ENCODE results near the gene RASSF5. TPM values are rescaled to one million over a fixed set of nuclear protein-coding genes. Genes with fewer than 3 reads are reported as not detected.

Gene RASSF5
- total RNA-seq, 1 experiment from 2014 or later, result 27.2 TPM

DNA sequence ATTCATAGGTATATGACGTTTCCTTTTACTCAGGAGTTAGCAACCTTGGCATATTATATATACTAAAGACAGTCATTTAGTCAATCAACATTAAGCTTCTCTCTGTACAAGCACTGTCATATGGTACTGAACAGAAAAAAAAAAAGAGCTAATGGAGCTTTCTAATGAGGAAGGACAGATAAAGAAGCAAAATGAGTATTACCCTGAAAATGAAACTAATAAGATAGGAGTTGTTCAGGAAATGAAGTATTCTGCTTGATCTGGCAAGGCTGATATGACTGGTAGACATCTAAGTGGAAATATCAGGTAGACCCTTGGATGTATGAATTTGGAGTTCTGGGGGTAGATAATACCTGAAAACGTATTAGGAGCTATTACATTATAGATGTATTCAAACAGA is 41.4 kb upstream of the RASSF5 start:
- peak overlapping the region; percentile 98 for H3K27ac ChIP-seq (ENCODE audit: low read length)

DNA sequence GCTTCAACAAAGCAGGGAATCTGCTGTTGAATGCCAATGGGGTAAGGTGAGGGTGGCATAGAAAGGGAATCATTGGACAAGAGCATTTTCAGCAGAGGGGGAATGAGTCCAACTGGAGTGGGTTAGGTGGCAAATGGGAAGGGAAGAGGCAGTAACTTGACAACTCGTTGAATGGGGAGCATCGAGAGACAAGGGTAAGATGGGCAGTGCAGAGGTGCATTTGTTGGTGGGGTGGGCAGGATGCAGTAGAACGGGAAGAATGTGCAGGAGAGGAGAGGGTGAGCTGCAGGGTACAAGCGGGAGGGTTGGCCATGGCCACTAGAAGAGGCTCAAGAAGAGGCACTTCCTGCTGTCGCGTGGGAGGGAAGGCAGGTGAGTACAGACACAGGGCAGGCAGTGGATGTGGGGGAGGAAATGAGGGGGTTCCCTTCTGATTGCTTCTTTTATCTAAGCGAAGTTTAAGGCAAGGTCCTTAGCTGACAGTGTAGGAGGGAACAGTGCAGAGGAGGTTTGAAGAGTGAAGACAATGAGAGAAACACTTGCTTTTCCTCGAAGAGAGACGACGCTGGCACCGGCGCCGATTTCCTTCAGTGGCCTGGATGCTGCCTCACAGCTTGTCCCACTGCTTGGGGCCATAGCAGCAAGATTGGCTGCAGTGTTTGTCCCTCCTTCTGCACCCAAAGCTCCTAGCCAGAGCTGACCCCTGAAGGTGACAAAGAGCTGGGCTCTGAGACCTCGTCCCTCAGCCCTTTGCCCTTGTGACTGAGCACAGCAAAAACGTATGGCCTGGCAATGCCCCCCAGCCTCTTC is 40.3 kb upstream of the RASSF5 start:
- Histone ChIP-seq H2AFZ (ENCODE audit: low read length) (no peak overlapping the region), H3K79me2 (ENCODE audit: low read length) (peaks cover 24% of the 10 kb centered on the region), H3K27me3 (ENCODE audit: low read length) (no peaks in the 10 kb centered on the region), H3K36me3 (ENCODE audit: insufficient read depth, low read length) (peaks cover 17% of the 10 kb centered on the region; the same call in 1 of the 2 replicates), H3K27ac (ENCODE audit: low read length) (peak overlapping the region; percentile 98), H3K4me3 (ENCODE audit: low read length) (peak overlapping the region; percentile 63), H3K9me2 (replicated peaks; ENCODE audit: insufficient read depth, low read length) (no peaks in the 10 kb centered on the region), H3K9me3 (ENCODE audit: low read length) (no peaks in the 10 kb centered on the region), H4K20me1 (ENCODE audit: insufficient read depth, low read depth, low read length) (no peaks in the 10 kb centered on the region), H3K4me1 (ENCODE audit: low read length) (peaks cover 83% of the 10 kb centered on the region), H3K4me2 (ENCODE audit: low read depth, low read length, poor library complexity, severe bottlenecking) (peak overlapping the region; percentile 81), H3K9ac (ENCODE audit: low read length) (peak overlapping the region; percentile 98)
- peak; percentile 54 for DNase-seq

More for the DNA sequence above, 41.4 kb upstream of the RASSF5 start:
- Histone ChIP-seq H3K9me2 (replicated peaks; ENCODE audit: insufficient read depth, low read length) (no peaks in the 10 kb centered on the region), H3K4me2 (ENCODE audit: low read depth, low read length, poor library complexity, severe bottlenecking) (peak overlapping the region; percentile 81), H4K20me1 (ENCODE audit: insufficient read depth, low read depth, low read length) (no peaks in the 10 kb centered on the region), H3K4me1 (ENCODE audit: low read length) (peaks cover 74% of the 10 kb centered on the region), H3K36me3 (ENCODE audit: insufficient read depth, low read length) (peaks cover 19% of the 10 kb centered on the region; the same call in 1 of the 2 replicates), H3K9ac (ENCODE audit: low read length) (no peak overlapping the region), H3K4me3 (ENCODE audit: low read length) (0 out of 2 replicates have a peak overlapping the region, but pooled peaks have one; percentile 11), H3K9me3 (ENCODE audit: low read length) (no peaks in the 10 kb centered on the region), H2AFZ (ENCODE audit: low read length) (no peak overlapping the region), H3K27me3 (ENCODE audit: low read length) (no peaks in the 10 kb centered on the region), H3K79me2 (ENCODE audit: low read length) (peaks cover 13% of the 10 kb centered on the region)
- no peak for DNase-seq

DNA sequence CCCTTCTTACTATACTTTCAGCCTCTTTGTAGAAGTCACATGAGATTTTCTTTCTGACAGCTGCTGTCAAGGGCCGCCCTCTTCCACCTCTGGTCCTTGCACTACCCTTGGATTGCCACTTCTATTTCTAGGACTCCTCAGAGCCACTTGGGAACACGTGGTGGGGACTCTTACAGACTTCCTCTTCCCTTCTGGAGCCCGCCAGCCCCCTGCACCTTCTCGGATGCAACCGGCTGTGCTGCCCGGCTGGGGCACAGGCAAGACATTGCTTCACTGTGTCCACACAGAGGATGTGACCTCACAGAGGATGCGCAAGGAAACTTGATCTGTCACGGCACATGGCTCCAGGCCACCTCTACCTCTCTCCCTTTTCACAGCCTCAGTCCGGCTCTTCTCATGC is 39.4 kb upstream of the RASSF5 start:
- Histone ChIP-seq H3K79me2 (ENCODE audit: low read length) (peaks cover 33% of the 10 kb centered on the region), H2AFZ (ENCODE audit: low read length) (peak overlapping the region; percentile 61; the same call in 1 of the 2 replicates), H3K4me2 (ENCODE audit: low read depth, low read length, poor library complexity, severe bottlenecking) (peak overlapping the region; percentile 81), H4K20me1 (ENCODE audit: insufficient read depth, low read depth, low read length) (no peaks in the 10 kb centered on the region), H3K27ac (ENCODE audit: low read length) (peak overlapping the region; percentile 98), H3K4me3 (ENCODE audit: low read length) (peak overlapping the region; percentile 63), H3K9ac (ENCODE audit: low read length) (peak overlapping the region; percentile 98), H3K27me3 (ENCODE audit: low read length) (no peaks in the 10 kb centered on the region), H3K9me3 (ENCODE audit: low read length) (no peaks in the 10 kb centered on the region), H3K4me1 (ENCODE audit: low read length) (peaks cover 84% of the 10 kb centered on the region), H3K9me2 (replicated peaks; ENCODE audit: insufficient read depth, low read length) (no peaks in the 10 kb centered on the region), H3K36me3 (ENCODE audit: insufficient read depth, low read length) (peaks cover 9% of the 10 kb centered on the region; the same call in 1 of the 2 replicates)
- peak; percentile 95 for DNase-seq

DNA sequence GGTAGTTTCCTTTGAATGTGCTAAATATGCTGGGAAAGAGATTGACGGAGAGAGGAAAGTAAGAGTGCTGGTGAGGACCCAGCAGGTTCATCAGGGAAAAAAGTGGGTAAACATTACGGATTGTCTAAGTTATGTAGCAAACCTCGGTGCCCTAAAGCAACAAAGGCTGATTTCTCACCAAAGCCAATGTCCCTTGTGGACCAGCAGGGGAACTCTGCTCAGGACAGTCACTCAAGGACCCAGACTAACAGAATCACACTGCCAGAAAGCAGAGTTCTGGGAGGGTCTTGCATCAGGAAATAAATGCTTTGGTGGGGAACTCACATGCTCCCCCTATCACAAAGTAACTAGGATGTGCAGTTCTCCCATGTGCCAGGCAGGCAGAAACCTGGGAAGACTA is 38.8 kb upstream of the RASSF5 start:
- Histone ChIP-seq H3K9ac (ENCODE audit: low read length) (peak overlapping the region; percentile 98), H4K20me1 (ENCODE audit: insufficient read depth, low read depth, low read length) (no peaks in the 10 kb centered on the region), H3K4me1 (ENCODE audit: low read length) (peaks cover 88% of the 10 kb centered on the region), H3K9me2 (replicated peaks; ENCODE audit: insufficient read depth, low read length) (no peaks in the 10 kb centered on the region), H2AFZ (ENCODE audit: low read length) (peak overlapping the region; percentile 61; the same call in 1 of the 2 replicates), H3K4me2 (ENCODE audit: low read depth, low read length, poor library complexity, severe bottlenecking) (peak overlapping the region; percentile 81), H3K27ac (ENCODE audit: low read length) (peak overlapping the region; percentile 98), H3K79me2 (ENCODE audit: low read length) (peaks cover 34% of the 10 kb centered on the region), H3K4me3 (ENCODE audit: low read length) (peak overlapping the region; percentile 63), H3K36me3 (ENCODE audit: insufficient read depth, low read length) (peaks cover 6% of the 10 kb centered on the region; the same call in 1 of the 2 replicates), H3K27me3 (ENCODE audit: low read length) (no peaks in the 10 kb centered on the region), H3K9me3 (ENCODE audit: low read length) (no peaks in the 10 kb centered on the region)
- peak; percentile 66 for DNase-seq

DNA sequence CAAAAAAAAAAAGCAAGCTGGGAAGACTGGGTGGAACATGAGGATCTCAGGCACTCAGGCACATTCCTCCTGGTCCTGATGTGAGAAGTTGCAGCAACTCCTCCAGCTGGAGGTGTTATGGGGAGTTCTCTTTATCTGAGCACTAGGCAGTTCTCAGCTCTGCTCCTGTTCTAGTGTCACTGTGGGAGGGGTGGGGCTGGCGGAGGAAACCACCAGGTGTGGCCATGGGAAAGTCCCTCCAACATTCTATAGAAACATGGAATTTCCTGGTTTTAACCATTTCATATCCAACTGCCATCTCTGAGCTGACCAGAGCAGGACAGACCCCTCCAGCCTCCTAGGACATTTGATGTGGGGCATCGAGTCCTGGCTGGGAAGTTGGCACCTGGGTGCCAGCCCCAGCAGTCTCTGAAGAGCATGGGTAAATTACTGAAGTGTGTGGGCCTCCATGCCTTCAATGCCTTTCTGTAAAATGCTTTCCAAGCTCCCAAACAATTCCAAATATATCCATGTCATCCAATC is 37.9 kb upstream of the RASSF5 start:
- no peaks in the 10 kb centered on the region for H3K9me2 ChIP-seq (replicated peaks; ENCODE audit: insufficient read depth, low read length)
- H4K20me1 ChIP-seq (ENCODE audit: insufficient read depth, low read depth, low read length), result no peaks in the 10 kb centered on the region
- peaks cover 8% of the 10 kb centered on the region for H3K36me3 ChIP-seq (ENCODE audit: insufficient read depth, low read length)
- no peaks in the 10 kb centered on the region for H3K27me3 ChIP-seq (ENCODE audit: low read length)
- no peak overlapping the region for H2AFZ ChIP-seq (ENCODE audit: low read length)
- peaks cover 34% of the 10 kb centered on the region for H3K79me2 ChIP-seq (ENCODE audit: low read length)
- peak overlapping the region; percentile 98 for H3K9ac ChIP-seq (ENCODE audit: low read length)
- peak overlapping the region; percentile 94 for H3K4me3 ChIP-seq (ENCODE audit: low read length)
- DNase-seq, result peak; percentile 59
- peaks cover 82% of the 10 kb centered on the region for H3K4me1 ChIP-seq (ENCODE audit: low read length)
- H3K9me3 ChIP-seq (ENCODE audit: low read length), result no peaks in the 10 kb centered on the region
- H3K27ac ChIP-seq (ENCODE audit: low read length), result peak overlapping the region; percentile 98
- H3K4me2 ChIP-seq (ENCODE audit: low read depth, low read length, poor library complexity, severe bottlenecking), result peak overlapping the region; percentile 81

DNA sequence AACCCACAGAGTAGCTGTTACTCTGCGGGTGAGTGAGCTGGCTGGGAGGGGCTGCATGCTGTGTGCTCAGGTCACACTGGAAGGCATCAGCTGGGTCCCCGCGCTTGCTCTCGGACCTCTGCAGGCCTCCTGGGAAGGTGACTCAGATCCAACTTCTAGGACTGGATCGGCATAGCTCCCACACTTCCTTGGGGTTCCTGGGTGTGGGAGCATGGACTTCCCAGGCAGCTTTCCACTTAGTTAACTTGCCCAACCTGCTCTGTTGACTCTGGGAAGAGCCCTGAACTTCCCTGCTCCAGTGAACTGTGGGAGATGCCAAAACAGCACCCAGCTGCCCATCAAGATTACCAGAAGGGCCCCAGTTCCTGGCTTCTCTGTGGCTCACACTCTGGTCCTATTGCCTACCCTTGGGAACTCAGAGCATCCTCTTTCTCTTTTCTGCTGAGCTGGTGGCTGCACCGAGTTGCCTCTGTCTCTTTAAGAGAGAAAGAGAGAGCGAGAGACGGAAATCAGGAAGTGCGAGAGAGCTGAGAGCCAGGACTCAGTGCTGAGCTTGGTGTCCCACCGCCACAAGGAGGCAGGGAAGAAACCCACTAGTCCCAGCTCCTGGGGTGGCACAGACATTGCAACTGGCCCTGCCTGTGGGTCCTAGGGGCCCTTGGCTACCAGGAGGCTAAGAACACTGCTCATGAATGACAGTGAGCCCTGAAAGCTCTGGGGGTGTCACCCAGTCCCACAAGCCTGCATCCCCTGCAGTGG is 37.2 kb upstream of the RASSF5 start, which contains the start of gene IKBKE:
IKBKE (plus strand) TSS at position 544 of the 759 bp plus-strand sequence. CDS start 2,752 bp downstream, outside the sequence.
- H3K27ac ChIP-seq (ENCODE audit: low read length), result peak within 1 kb of the TSS; percentile 98
- H3K27me3 ChIP-seq (ENCODE audit: low read length), result no peaks in the 10 kb centered on the region
- peaks cover 76% of the 10 kb centered on the region for H3K4me1 ChIP-seq (ENCODE audit: low read length)
- H3K4me2 ChIP-seq (ENCODE audit: low read depth, low read length, poor library complexity, severe bottlenecking), result peak within 1 kb of the TSS; percentile 81
- no peaks in the 10 kb centered on the region for H3K9me2 ChIP-seq (replicated peaks; ENCODE audit: insufficient read depth, low read length)
- H3K79me2 ChIP-seq (ENCODE audit: low read length), result peaks cover 34% of the 10 kb centered on the region
- peak within 1 kb of the TSS; percentile 94 for H3K4me3 ChIP-seq (ENCODE audit: low read length)
- peaks cover 9% of the 10 kb centered on the region for H3K36me3 ChIP-seq (ENCODE audit: insufficient read depth, low read length)
- no peaks in the 10 kb centered on the region for H4K20me1 ChIP-seq (ENCODE audit: insufficient read depth, low read depth, low read length)
- no peaks in the 10 kb centered on the region for H3K9me3 ChIP-seq (ENCODE audit: low read length)
- peak within 1 kb of the TSS; percentile 98 for H3K9ac ChIP-seq (ENCODE audit: low read length)
- H2AFZ ChIP-seq (ENCODE audit: low read length), result peak within 1 kb of the TSS; percentile 2; the same call in 1 of the 2 replicates
- peak; percentile 92 for DNase-seq

DNA sequence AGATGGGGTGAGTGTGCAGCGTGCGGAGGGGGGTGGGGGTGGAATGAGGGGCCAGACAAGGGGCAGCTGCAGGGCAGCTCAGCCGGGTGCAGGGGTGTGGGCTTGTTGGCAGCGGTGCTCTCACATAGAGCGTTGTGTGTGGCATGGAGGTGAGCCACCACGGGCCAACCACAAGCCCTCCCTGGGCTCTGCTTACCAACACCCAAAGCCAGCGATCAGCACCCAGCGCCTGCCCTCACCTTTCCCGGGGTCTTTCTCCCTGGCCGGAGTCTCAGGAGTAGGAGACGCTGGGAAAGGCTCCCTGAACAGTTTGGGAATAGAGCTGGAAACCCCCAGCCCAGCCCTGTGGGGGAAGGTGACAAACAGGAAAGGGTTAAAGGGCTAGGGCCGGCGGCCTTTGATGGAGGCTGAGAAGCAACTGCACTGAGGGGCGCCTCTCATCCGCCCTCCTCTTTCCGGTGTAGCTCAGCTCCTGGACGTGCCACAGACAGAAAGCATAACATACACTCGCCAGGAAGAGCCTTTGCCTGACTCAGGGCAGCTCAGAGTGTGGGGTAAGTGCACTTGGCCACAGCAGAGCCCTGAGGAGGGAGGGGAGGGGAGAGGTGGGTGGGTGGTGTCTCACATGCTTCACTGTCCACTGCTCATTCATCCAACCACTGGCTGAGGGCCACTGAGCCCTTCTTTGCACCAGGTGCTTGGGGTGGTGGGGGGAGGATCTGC is 36.5 kb upstream of the RASSF5 start:
- Histone ChIP-seq H3K36me3 (ENCODE audit: insufficient read depth, low read length) (peaks cover 9% of the 10 kb centered on the region), H2AFZ (ENCODE audit: low read length) (no peak overlapping the region), H3K4me3 (ENCODE audit: low read length) (peak overlapping the region; percentile 94), H4K20me1 (ENCODE audit: insufficient read depth, low read depth, low read length) (no peaks in the 10 kb centered on the region), H3K4me2 (ENCODE audit: low read depth, low read length, poor library complexity, severe bottlenecking) (peak overlapping the region; percentile 81), H3K9me2 (replicated peaks; ENCODE audit: insufficient read depth, low read length) (no peaks in the 10 kb centered on the region), H3K79me2 (ENCODE audit: low read length) (peaks cover 34% of the 10 kb centered on the region), H3K27ac (ENCODE audit: low read length) (peak overlapping the region; percentile 98), H3K9ac (ENCODE audit: low read length) (peak overlapping the region; percentile 98), H3K9me3 (ENCODE audit: low read length) (no peaks in the 10 kb centered on the region), H3K27me3 (ENCODE audit: low read length) (no peaks in the 10 kb centered on the region), H3K4me1 (ENCODE audit: low read length) (peaks cover 68% of the 10 kb centered on the region)
- DNase-seq, result peak; percentile 84
